Measurements from ENCODE around the gene FUBP1. TPM values are rescaled to one million over a fixed set of nuclear protein-coding genes. Genes with fewer than 3 reads are reported as not detected.

Gene FUBP1
- total RNA-seq, 1 experiment from 2014 or later: 169 TPM

DNA sequence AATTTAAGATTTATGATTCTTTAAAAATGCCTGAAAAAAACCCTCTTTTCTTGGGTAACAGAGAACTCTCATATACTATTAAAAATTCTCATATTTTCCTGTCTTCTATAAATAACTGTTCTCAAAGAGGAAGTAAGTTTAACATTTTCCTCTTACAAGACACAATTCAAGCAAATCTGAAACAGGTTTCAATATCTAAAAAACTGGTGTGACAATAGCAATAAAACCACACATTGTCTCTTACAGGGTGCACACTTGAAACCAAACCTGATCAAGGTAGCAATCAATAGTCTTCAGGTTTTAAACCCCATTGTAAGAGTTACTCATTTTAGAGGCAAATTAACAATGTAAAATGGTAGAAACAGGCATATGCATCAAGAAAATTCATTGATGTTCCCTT lies 28.0 kb downstream of the FUBP1 start:
- TF ChIP-seq, protein P1, sequence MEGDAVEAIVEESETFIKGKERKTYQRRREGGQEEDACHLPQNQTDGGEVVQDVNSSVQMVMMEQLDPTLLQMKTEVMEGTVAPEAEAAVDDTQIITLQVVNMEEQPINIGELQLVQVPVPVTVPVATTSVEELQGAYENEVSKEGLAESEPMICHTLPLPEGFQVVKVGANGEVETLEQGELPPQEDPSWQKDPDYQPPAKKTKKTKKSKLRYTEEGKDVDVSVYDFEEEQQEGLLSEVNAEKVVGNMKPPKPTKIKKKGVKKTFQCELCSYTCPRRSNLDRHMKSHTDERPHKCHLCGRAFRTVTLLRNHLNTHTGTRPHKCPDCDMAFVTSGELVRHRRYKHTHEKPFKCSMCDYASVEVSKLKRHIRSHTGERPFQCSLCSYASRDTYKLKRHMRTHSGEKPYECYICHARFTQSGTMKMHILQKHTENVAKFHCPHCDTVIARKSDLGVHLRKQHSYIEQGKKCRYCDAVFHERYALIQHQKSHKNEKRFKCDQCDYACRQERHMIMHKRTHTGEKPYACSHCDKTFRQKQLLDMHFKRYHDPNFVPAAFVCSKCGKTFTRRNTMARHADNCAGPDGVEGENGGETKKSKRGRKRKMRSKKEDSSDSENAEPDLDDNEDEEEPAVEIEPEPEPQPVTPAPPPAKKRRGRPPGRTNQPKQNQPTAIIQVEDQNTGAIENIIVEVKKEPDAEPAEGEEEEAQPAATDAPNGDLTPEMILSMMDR (IDR thresholded peaks at IDR 0.05; ENCODE audit: unreplicated experiment): no peak
- Mint-ChIP-seq H3K4me1 (ENCODE audit: insufficient read depth, unreplicated experiment) (no peaks in the 10 kb centered on the region), H3K4me3 (ENCODE audit: unreplicated experiment) (no peak overlapping the region), H3K9me3 (ENCODE audit: unreplicated experiment) (no peaks in the 10 kb centered on the region), H3K36me3 (ENCODE audit: insufficient read depth, unreplicated experiment) (peaks cover 86% of the 10 kb centered on the region), H3K27ac (ENCODE audit: low read depth, unreplicated experiment) (no peak overlapping the region), H3K27me3 (ENCODE audit: insufficient read depth, unreplicated experiment) (no peaks in the 10 kb centered on the region)
- no TSS peak for BruUV-seq (replicated peaks)
- DNase-seq (ENCODE audit: unreplicated experiment): no peak
- POLR2A ChIA-PET: interaction anchor here (0.5 to 1.8 kb wide), 4 partner anchors 8 to 1835 kb away, joined by 4 to 6 read pairs (median 4); partner anchors contain the start of gene FUBP1
- intact Hi-C loops (cut with micrococcal nuclease): no loop called here
- CTCF ChIA-PET: no interaction called here

DNA sequence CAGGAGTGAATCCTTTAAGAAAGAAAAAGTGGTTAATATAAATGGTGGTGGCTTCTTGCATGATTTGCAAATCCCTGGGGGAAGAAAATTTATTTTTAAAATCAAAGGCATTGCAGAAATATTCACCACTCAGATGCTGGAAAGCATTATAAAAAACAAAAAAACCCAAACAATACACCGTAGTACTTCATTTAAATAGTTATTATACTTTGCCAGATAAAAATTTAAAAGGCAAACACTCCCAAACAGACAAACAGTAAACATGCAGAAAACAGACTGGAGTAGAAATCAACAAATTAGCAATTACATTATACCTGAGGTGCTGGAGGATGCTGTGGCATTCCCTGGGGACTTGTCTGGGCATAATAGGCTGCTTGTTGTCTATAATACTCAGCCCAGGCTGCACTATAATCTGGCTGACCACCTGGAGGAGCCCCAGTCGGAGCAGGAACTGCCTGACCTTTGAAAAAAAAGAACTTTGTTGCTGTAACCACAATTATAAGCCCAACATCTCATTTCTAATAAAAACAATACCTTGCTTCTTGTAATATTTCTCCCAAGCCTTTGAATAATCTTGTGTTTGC lies 29.9 kb downstream of the FUBP1 start:
- Mint-ChIP-seq H3K4me3 (ENCODE audit: unreplicated experiment) (no peak overlapping the region), H3K36me3 (ENCODE audit: insufficient read depth, unreplicated experiment) (peaks cover 83% of the 10 kb centered on the region), H3K9me3 (ENCODE audit: unreplicated experiment) (no peaks in the 10 kb centered on the region), H3K4me1 (ENCODE audit: insufficient read depth, unreplicated experiment) (no peaks in the 10 kb centered on the region), H3K27ac (ENCODE audit: low read depth, unreplicated experiment) (no peak overlapping the region), H3K27me3 (ENCODE audit: insufficient read depth, unreplicated experiment) (no peaks in the 10 kb centered on the region)
- POLR2A ChIA-PET: interaction anchor here (1.5 kb wide), 1 partner anchor 30 kb away, joined by 4 read pairs; the partner anchor contains the start of gene FUBP1
- intact Hi-C loops (cut with micrococcal nuclease): no loop called here
- DNase-seq (ENCODE audit: unreplicated experiment): no peak
- TF ChIP-seq, protein P1 (IDR thresholded peaks at IDR 0.05; ENCODE audit: unreplicated experiment): no peak
- CTCF ChIA-PET: interaction anchor here (0.6 kb wide), 1 partner anchor 8 kb away, joined by 3 read pairs; no protein-coding TSS in a partner anchor
- BruUV-seq (replicated peaks): TSS peak; percentile 34

DNA sequence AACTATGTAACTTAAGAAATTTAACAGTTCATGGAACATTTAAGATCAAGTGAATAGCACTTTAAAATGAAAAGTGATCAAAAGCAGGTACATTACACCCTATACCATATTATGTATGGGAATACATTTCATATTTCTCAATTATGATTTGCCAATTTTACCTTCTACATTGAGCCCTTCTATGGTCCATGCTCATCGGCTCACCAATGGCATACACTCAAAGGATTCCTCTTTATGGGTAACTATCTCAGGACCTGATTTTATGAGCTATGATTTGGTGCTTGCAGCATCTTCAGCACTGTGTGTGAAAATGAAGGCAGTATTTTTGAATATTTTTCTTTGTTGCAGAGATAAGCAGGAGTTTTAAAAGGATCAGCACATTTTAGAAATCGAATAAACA lies 33.5 kb downstream of the FUBP1 start:
- H3K27ac Mint-ChIP-seq (ENCODE audit: low read depth, unreplicated experiment): no peak overlapping the region

DNA sequence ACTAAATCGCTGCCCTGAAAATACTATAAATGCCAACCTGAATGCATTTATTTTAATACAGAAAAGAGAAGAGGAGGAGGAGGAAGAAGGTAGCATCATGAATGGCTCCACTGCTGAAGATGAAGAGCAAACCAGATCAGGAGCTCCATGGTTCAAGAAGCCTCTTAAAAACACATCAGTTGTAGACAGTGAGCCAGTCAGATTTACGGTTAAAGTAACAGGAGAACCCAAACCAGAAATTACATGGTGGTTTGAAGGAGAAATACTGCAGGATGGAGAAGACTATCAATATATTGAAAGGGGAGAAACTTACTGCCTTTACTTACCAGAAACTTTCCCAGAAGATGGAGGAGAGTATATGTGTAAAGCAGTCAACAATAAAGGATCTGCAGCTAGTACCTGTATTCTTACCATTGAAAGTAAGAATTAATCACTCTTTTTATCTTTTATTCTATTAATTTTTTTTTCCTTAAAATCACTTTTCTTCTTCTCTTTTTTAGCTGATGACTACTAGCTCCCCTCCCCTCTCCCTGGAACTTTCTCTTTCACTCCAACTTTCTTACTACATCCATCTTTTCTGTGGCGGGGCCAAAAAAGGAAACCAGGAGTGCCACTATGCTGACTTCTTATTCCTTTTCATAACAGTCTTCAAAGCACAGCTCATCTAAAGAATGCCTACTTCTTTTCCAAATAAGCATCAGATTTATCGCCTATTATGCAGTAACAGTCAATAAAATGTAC lies 36.3 kb downstream of the FUBP1 start:
- ChIA-PET CTCF (interaction anchor here (0.8 to 1.0 kb wide), 3 partner anchors 14 to 409 kb away, joined by 3 to 8 read pairs (median 4); no protein-coding TSS in a partner anchor), POLR2A (interaction anchor here (0.6 to 1.2 kb wide), 5 partner anchors 8 to 171 kb away, joined by 3 to 4 read pairs (median 3); no protein-coding TSS in a partner anchor)
- Mint-ChIP-seq H3K4me1 (ENCODE audit: insufficient read depth, unreplicated experiment) (peaks cover 5% of the 10 kb centered on the region), H3K27me3 (ENCODE audit: insufficient read depth, unreplicated experiment) (no peaks in the 10 kb centered on the region), H3K36me3 (ENCODE audit: insufficient read depth, unreplicated experiment) (peaks cover 66% of the 10 kb centered on the region), H3K4me3 (ENCODE audit: unreplicated experiment) (no peak overlapping the region), H3K9me3 (ENCODE audit: unreplicated experiment) (no peaks in the 10 kb centered on the region), H3K27ac (ENCODE audit: low read depth, unreplicated experiment) (no peak overlapping the region)
- no peak for DNase-seq (ENCODE audit: unreplicated experiment)
- intact Hi-C loops (cut with micrococcal nuclease): no loop called here
- no TSS peak for BruUV-seq (replicated peaks)
- TF ChIP-seq, protein P1 (IDR thresholded peaks at IDR 0.05; ENCODE audit: unreplicated experiment): no peak

More for the DNA sequence above, 33.5 kb downstream of the FUBP1 start:
- TF ChIP-seq, protein P1 (IDR thresholded peaks at IDR 0.05; ENCODE audit: unreplicated experiment): no peak
- Mint-ChIP-seq H3K4me3 (ENCODE audit: unreplicated experiment) (no peak overlapping the region), H3K9me3 (ENCODE audit: unreplicated experiment) (no peaks in the 10 kb centered on the region), H3K4me1 (ENCODE audit: insufficient read depth, unreplicated experiment) (peaks cover 5% of the 10 kb centered on the region), H3K36me3 (ENCODE audit: insufficient read depth, unreplicated experiment) (peaks cover 80% of the 10 kb centered on the region), H3K27me3 (ENCODE audit: insufficient read depth, unreplicated experiment) (no peaks in the 10 kb centered on the region)
- POLR2A ChIA-PET: no interaction called here
- intact Hi-C loops (cut with micrococcal nuclease): no loop called here
- DNase-seq (ENCODE audit: unreplicated experiment): no peak
- no TSS peak for BruUV-seq (replicated peaks)
- CTCF ChIA-PET: no interaction called here
